GM12891 (cell line): Measurements from ENCODE around the gene PXDC1.

Experiments
- POLR2A ChIP-seq: IDR thresholded peaks from 2 replicates; pipeline ENCODE4 v1.6.1; 2011; ENCODE audit warnings: low read depth, low read length, control low read depth
- POU2F2 ChIP-seq: IDR thresholded peaks from 2 replicates; pipeline ENCODE4 v1.6.1; 2011; ENCODE audit warnings: low read depth, mild to moderate bottlenecking, control low read depth, low read length, moderate library complexity
- TAF1 ChIP-seq: IDR thresholded peaks from 2 replicates; pipeline ENCODE4 v1.6.1; 2011; ENCODE audit warnings: low read depth, low read length, control low read depth

GRCh38 chr6:3698021-3698420, 53.5 kb downstream of the PXDC1 start:
- no peak for TF ChIP-seq TAF1
- no peak for TF ChIP-seq POLR2A
- no peak for TF ChIP-seq POU2F2
